ENCODE measurements around the gene KRT78. TPM values are rescaled to one million over a fixed set of nuclear protein-coding genes. Genes with fewer than 3 reads are reported as not detected.

KRT78 gene
- polyA plus RNA-seq, 4 donors = 0.30 to 1.8 (median 0.54) TPM; not detected in 1

- no peak overlapping the region for H3K27ac ChIP-seq (ENCODE audit: low read depth in 1 of 3, low read length in 2 of 3)
- peaks cover 0 to 40% (median 7%) of the 10 kb centered on the region in 3 donors for H3K27me3 ChIP-seq (ENCODE audit: control insufficient read depth in 3 of 3, insufficient read depth in 3 of 3, low read length in 3 of 3)
- no peaks in the 10 kb centered on the region for H3K9me3 ChIP-seq (ENCODE audit: control insufficient read depth in 2 of 2, insufficient read depth in 1 of 2, low read depth in 1 of 2, low read length in 1 of 2)
- 19 to 25% (median 22%) methylated on average over 41 to 50 of the region's 50 CpGs for WGBS, 3 donors
- DNase-seq (peak; percentile 31 to 46), FAIRE-seq (no peak)
- H3K4me1 ChIP-seq (ENCODE audit: control insufficient read depth in 3 of 3, insufficient read depth in 2 of 3, low read depth in 1 of 3, low read length in 2 of 3) = peaks cover 0 to 7% (median 3%) of the 10 kb centered on the region in 3 donors
- no peak overlapping the region for H3K4me3 ChIP-seq (ENCODE audit: low read depth in 1 of 3, low read length in 3 of 3)
- H3K36me3 ChIP-seq (ENCODE audit: control insufficient read depth in 3 of 3, insufficient read depth in 2 of 3, low read depth in 1 of 3, low read length in 3 of 3) = no peaks in the 10 kb centered on the region
These were observed 59.0 kb downstream of the KRT78 start for GRCh38 chr12:52789637-52790426.

GRCh38 chr12:52788876-52789636 is 59.7 kb downstream of the KRT78 start:
- FAIRE-seq (no peak), DNase-seq (no peak)
- peaks cover 0 to 7% (median 3%) of the 10 kb centered on the region in 3 donors for H3K4me1 ChIP-seq (ENCODE audit: control insufficient read depth in 3 of 3, insufficient read depth in 2 of 3, low read depth in 1 of 3, low read length in 2 of 3)
- H3K27ac ChIP-seq (ENCODE audit: low read depth in 1 of 3, low read length in 2 of 3) = no peak overlapping the region
- H3K36me3 ChIP-seq (ENCODE audit: control insufficient read depth in 3 of 3, insufficient read depth in 2 of 3, low read depth in 1 of 3, low read length in 3 of 3) = no peaks in the 10 kb centered on the region
- no peaks in the 10 kb centered on the region for H3K9me3 ChIP-seq (ENCODE audit: control insufficient read depth in 2 of 2, insufficient read depth in 1 of 2, low read depth in 1 of 2, low read length in 1 of 2)
- peaks cover 0 to 38% (median 7%) of the 10 kb centered on the region in 3 donors for H3K27me3 ChIP-seq (ENCODE audit: control insufficient read depth in 3 of 3, insufficient read depth in 3 of 3, low read length in 3 of 3)
- no peak overlapping the region for H3K4me3 ChIP-seq (ENCODE audit: low read depth in 1 of 3, low read length in 3 of 3)
- 91 to 95% (median 94%) methylated on average over 11 of the region's 11 CpGs for WGBS, 3 donors

GRCh38 chr12:52788192-52788875 is 60.5 kb downstream of the KRT78 start:
- FAIRE-seq = no peak
- Histone ChIP-seq H3K4me3 (ENCODE audit: low read depth in 1 of 3, low read length in 3 of 3) (no peak overlapping the region), H3K27me3 (ENCODE audit: control insufficient read depth in 3 of 3, insufficient read depth in 3 of 3, low read length in 3 of 3) (peaks cover 0 to 36% (median 7%) of the 10 kb centered on the region in 3 donors), H3K27ac (ENCODE audit: low read depth in 1 of 3, low read length in 2 of 3) (no peak overlapping the region), H3K36me3 (ENCODE audit: control insufficient read depth in 3 of 3, insufficient read depth in 2 of 3, low read depth in 1 of 3, low read length in 3 of 3) (no peaks in the 10 kb centered on the region), H3K9me3 (ENCODE audit: control insufficient read depth in 2 of 2, insufficient read depth in 1 of 2, low read depth in 1 of 2, low read length in 1 of 2) (no peaks in the 10 kb centered on the region), H3K4me1 (ENCODE audit: control insufficient read depth in 3 of 3, insufficient read depth in 2 of 3, low read depth in 1 of 3, low read length in 2 of 3) (peaks cover 0 to 7% (median 3%) of the 10 kb centered on the region in 3 donors)
- WGBS, 3 donors = 62 to 71% (median 62%) methylated on average over 6 of the region's 6 CpGs
- peak in 1 of 2 donors; percentile 8 for DNase-seq

Other genes starting within 250 kb of the KRT78 start
- 10 to 100 TPM in 1 of 4 donors, 1 to 10 TPM in 2, not detected in 1; 3.2 to 24.6 (median 9.8) TPM for gene KRT72, start 247.5 kb downstream of the KRT78 start, polyA plus RNA-seq
- gene KRT73, start 230.4 kb downstream of the KRT78 start, polyA plus RNA-seq = 1 to 10 TPM in 2 of 4 donors, under 1 TPM in 1, not detected in 1; 0.84 to 2.2 (median 1.4) TPM
- 1 to 10 TPM in 3 of 4 donors, not detected in 1; 1.1 to 2.2 (median 1.1) TPM for gene KRT2, start 196.8 kb downstream of the KRT78 start, polyA plus RNA-seq
- gene KRT1, start 168.6 kb downstream of the KRT78 start, polyA plus RNA-seq = under 1 TPM in 1 of 4 donors, not detected in 3; 0.50 TPM
- gene KRT77, start 145.5 kb downstream of the KRT78 start, polyA plus RNA-seq = under 1 TPM in 2 of 4 donors, not detected in 2; 0.01 to 0.86 TPM
- not detected for gene KRT76, start 71.6 kb downstream of the KRT78 start, polyA plus RNA-seq
- gene KRT3, start 52.9 kb downstream of the KRT78 start, polyA plus RNA-seq = not detected
- 10 to 100 TPM in 1 of 4 donors, 1 to 10 TPM in 2, under 1 TPM in 1; 0.04 to 12.3 (median 4.4) TPM for gene KRT4, start 34.9 kb downstream of the KRT78 start, polyA plus RNA-seq
- gene KRT79, start 14.7 kb downstream of the KRT78 start, polyA plus RNA-seq = under 1 TPM in 1 of 4 donors, not detected in 3; 0.31 TPM
- 1,000 to 10,000 TPM; 1,795 to 3,002 (median 2,423) TPM for gene KRT8, start 56.1 kb upstream of the KRT78 start, polyA plus RNA-seq
- gene KRT18, start 100.1 kb upstream of the KRT78 start, polyA plus RNA-seq = 1,000 to 10,000 TPM in 1 of 4 donors, 100 to 1,000 TPM in 3; 484 to 1,243 (median 612) TPM
- 100 to 1,000 TPM; 160 to 422 (median 206) TPM for gene EIF4B, start 157.5 kb upstream of the KRT78 start, polyA plus RNA-seq
- gene TNS2, start 201.1 kb upstream of the KRT78 start, polyA plus RNA-seq = 10 to 100 TPM in 3 of 4 donors, 1 to 10 TPM in 1; 5.8 to 52.9 (median 25.0) TPM
- gene SPRYD3, start 230.4 kb upstream of the KRT78 start, polyA plus RNA-seq = 10 to 100 TPM; 19.7 to 37.6 (median 22.9) TPM
- 100 to 1,000 TPM in 1 of 4 donors, 1 to 10 TPM in 3; 3.4 to 135 (median 7.1) TPM for gene IGFBP6, start 248.7 kb upstream of the KRT78 start, polyA plus RNA-seq